GM12801 (cell line): ENCODE measurements around the gene FTO.

Experiments
- TF ChIP-seq, protein P1 (sequence below): IDR thresholded peaks from one replicate; pipeline ENCODE4 v1.5.1; 2011; ENCODE audit warnings: control low read depth; ENCODE audit not compliant: insufficient read length; ENCODE audit errors: extremely low read depth

Gene FTO

DNA sequence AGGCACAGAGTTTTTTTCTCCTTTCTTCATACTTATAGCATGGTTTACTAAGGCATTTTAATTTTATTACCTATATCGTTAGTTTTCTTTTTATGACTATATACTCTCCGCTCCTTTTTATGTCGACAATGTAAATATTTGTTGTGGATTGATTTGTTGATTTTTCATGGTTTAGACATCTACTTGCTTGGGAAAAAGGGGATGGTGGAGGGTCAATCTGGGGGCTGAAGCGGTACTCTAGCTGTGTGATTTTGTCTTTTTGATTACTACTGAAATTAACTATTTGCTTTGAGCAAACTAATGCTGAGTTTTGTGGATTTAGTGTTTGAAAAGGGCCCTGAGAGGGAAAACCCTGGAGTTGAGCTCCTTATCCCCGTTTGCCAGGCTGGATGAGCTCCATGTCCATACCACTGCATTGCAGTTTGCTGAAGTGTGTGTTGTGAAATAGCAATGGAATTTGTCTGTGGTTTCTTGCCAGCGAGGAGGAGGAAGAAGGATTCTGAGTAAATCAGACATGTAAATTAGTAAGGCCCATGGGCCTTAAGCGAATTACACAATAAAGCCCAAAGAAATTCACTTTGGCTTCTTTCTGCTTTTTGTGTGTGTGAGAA is 72.0 kb downstream of the FTO start:
- TF ChIP-seq, protein P1, sequence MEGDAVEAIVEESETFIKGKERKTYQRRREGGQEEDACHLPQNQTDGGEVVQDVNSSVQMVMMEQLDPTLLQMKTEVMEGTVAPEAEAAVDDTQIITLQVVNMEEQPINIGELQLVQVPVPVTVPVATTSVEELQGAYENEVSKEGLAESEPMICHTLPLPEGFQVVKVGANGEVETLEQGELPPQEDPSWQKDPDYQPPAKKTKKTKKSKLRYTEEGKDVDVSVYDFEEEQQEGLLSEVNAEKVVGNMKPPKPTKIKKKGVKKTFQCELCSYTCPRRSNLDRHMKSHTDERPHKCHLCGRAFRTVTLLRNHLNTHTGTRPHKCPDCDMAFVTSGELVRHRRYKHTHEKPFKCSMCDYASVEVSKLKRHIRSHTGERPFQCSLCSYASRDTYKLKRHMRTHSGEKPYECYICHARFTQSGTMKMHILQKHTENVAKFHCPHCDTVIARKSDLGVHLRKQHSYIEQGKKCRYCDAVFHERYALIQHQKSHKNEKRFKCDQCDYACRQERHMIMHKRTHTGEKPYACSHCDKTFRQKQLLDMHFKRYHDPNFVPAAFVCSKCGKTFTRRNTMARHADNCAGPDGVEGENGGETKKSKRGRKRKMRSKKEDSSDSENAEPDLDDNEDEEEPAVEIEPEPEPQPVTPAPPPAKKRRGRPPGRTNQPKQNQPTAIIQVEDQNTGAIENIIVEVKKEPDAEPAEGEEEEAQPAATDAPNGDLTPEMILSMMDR: no peak

DNA sequence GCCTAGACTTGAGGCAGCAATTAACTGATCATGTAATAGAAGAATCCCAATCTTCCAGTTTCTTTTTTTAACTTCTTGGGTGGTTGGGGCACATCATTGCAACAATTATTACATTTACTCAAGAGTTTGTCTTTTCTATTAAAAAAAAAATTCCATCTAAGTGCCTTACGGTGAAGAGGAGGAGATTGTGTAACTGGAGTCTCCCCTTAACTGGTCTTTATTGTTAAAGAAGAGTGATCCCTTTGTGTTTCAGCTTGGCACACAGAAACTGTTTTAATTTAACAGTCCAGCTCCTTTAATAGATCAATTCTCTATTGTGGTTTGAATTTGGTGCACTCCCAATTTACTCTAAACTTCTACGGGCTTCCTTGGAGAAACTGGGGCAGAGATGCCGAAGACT is 75.2 kb downstream of the FTO start:
- TF ChIP-seq, protein P1: no peak

DNA sequence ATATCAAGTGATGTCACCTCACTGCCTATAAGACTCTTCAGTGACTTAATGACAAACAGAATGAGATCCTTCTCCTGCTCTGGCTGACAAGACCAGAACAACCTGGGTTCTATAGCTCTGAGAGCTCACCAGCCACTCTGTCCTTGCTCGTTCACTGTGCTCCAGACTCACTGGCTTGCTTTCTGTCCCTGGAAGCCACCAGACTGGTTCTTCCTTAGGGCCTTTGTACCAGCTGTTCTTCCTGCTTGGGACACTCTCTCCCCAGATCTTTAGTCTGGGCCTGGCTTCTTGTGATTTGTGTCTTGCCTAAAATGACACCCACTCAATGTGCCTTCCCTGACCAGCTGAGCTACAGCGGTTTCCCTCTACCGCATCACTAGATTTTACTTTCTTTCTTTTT is 76.1 kb downstream of the FTO start:
- TF ChIP-seq, protein P1: no peak

DNA sequence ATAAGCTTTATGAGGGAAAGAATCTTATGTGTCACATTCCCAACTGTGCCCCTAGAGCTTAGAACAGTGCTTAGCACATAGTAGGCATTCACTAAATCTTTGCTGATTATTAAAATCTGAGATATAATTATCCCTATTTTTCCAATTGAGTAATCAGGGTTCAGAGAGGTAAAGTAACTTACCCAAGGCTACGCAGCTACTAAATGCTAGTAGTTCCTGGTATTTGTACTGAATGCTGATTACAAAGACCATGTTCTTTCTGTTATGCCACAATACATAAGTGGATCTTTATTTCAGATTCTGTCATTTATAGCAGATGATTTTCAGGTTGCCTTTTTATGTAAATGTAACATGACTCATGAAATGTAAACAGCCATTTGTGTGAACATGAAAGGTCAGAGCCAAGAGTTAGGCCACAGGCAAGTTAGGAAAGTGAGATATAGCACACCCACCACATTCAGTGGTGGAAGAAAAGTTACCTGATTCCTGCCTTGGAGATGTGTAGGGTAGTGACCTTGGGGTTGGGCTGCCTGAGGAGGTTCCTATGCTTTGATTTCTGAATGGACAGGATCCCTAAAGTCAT is 77.2 kb downstream of the FTO start:
- TF ChIP-seq, protein P1: no peak

DNA sequence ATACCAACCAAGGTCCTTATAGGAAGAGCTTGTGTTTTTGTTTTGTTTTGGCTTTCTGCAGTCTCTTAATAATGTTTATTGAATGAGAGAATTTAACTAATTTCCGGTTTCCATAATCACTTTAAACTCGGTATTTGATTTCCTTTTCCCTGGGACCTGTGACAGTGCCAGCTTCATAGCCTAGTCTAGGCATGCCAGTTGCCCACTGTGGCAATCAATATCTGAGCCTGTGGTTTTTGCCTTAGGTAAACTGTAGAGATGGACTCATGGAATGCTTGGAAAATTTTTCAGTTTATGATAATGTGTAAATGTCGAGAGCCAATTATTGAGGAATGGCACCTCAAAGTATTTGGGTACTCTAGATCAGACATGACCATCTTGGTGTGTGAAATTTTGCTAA is 78.2 kb downstream of the FTO start:
- TF ChIP-seq, protein P1: no peak

DNA sequence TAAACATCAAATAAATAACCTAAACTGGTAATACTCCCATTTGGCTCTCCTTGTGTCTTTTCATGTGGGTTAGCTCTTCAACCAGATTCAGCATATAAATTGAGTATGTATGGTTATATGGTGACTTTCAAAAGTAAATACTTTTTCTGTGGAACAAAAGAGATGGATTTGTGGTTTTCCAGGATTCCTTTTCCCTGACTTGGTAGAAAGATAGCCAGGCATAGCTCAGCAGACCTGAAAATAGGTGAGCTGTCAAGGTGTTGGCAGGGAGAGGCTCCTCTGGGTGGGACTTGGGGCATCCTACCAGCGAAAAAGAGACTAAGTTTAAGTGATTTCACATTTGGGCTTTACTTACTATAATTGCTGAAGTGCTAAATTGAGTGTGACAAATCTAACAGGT is 80.3 kb downstream of the FTO start:
- TF ChIP-seq, protein P1: no peak

DNA sequence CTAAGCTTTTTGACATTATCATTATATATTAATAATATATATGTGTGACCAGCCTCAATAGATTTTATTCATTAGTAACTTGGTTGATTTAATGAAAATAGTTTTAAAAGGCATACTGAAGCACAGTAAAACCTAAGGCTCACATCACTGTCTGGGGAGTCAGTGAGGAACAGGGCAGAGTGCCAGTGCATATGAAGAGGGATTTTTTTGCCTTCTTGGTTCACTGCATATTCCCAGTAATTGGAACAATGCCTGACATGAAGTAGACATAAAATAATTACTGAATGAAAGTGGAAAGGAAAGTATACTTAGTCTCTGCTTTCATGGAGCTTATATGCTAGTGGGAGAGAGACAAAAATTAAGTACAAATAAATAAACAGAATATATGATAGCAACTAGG is 81.1 kb downstream of the FTO start:
- TF ChIP-seq, protein P1: no peak
